CMK (cell line): ENCODE data around the gene DAAM1.

ENCODE experiments used
- DNase-seq: peaks from one replicate; pipeline ENCODE4 v3.0.0-alpha.2; 2010; ENCODE audit warnings: low read depth

The DAAM1 gene

GRCh38 chr14:59221568-59221967, 33.1 kb downstream of the DAAM1 start:
- DNase-seq: no peak

- no peak for DNase-seq
These were observed 35.9 kb downstream of the DAAM1 start for GRCh38 chr14:59224341-59224740.

- DNase-seq: no peak
These were observed 36.8 kb downstream of the DAAM1 start for GRCh38 chr14:59225281-59225680.

- DNase-seq: no peak
These were observed 40.0 kb downstream of the DAAM1 start for GRCh38 chr14:59228421-59228820.

GRCh38 chr14:59229653-59230406, 41.4 kb downstream of the DAAM1 start:
- DNase-seq: no peak

- no peak for DNase-seq
These were observed 47.7 kb downstream of the DAAM1 start for GRCh38 chr14:59236195-59236594.

- DNase-seq: no peak
These were observed 49.7 kb downstream of the DAAM1 start for GRCh38 chr14:59238216-59238615.

- DNase-seq: no peak
These were observed 50.6 kb downstream of the DAAM1 start for GRCh38 chr14:59239022-59239421.

GRCh38 chr14:59240356-59240755, 51.9 kb downstream of the DAAM1 start:
- no peak for DNase-seq

- DNase-seq: no peak
These were observed 52.7 kb downstream of the DAAM1 start for GRCh38 chr14:59241121-59241520.

GRCh38 chr14:59243174-59243573, 54.7 kb downstream of the DAAM1 start:
- no peak for DNase-seq

- no peak for DNase-seq
These were observed 56.1 kb downstream of the DAAM1 start for GRCh38 chr14:59244581-59244980.

- no peak for DNase-seq
These were observed 57.4 kb downstream of the DAAM1 start for GRCh38 chr14:59245809-59246295.

GRCh38 chr14:59246566-59246965, 58.1 kb downstream of the DAAM1 start:
- DNase-seq: no peak

- no peak for DNase-seq
These were observed 59.5 kb downstream of the DAAM1 start for GRCh38 chr14:59247801-59248584.

GRCh38 chr14:59249029-59249428, 60.6 kb downstream of the DAAM1 start:
- no peak for DNase-seq

- no peak for DNase-seq
These were observed 63.6 kb downstream of the DAAM1 start for GRCh38 chr14:59251811-59252771.

GRCh38 chr14:59252772-59253500, 64.5 kb downstream of the DAAM1 start:
- DNase-seq: no peak

- no peak for DNase-seq
These were observed 65.1 kb downstream of the DAAM1 start for GRCh38 chr14:59253527-59253926.

GRCh38 chr14:59254146-59254910, 65.9 kb downstream of the DAAM1 start:
- DNase-seq: no peak
